ENCODE results near the gene CFAP100. TPM values are rescaled to one million over a fixed set of nuclear protein-coding genes. Genes with fewer than 3 reads are reported as not detected.

The CFAP100 gene
- total and polyA plus RNA-seq, 10 of the 15 experiments (the other 5 are each of a cell fraction or from before 2014, with no cell fraction given), result 0.04 to 0.27 TPM; not detected in 8

DNA sequence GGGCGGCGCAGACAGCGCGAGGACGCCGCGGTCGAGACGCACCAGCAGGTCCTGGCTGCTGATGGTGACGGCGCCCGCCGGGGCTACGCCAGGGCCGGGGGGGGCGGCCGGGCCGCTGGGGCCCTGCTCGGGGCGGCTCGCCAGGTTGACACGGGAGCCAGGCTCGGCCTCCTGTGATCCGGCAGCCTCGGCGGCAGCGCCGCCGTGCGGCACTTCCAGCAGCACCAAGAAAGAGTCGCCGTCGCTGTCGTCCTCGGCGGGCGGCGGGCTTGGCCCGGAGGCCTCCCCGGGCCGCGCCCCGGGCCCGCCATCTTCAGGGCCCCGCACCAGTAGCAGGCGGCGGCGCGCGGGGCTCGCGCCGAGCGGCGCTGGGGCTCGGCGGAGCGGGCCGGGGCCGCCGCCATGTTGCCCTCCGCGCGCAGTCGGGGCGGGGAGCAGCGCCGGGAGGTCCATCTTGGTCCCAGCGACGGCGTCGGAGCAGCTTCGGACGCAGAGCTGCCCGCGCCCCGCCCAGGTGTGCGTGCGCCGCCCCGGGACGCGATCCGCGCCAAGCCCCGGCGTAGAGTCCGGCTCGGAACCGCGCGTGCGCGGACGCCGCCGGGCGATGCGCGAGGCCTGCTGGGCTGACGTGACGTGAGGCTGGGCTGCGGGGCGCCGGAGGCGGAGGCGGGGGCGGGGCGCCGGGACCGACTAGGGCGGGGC is 80.9 kb downstream of the CFAP100 start, which contains the start of gene ZXDC (continued):
- TF ChIP-seq, protein P1, sequence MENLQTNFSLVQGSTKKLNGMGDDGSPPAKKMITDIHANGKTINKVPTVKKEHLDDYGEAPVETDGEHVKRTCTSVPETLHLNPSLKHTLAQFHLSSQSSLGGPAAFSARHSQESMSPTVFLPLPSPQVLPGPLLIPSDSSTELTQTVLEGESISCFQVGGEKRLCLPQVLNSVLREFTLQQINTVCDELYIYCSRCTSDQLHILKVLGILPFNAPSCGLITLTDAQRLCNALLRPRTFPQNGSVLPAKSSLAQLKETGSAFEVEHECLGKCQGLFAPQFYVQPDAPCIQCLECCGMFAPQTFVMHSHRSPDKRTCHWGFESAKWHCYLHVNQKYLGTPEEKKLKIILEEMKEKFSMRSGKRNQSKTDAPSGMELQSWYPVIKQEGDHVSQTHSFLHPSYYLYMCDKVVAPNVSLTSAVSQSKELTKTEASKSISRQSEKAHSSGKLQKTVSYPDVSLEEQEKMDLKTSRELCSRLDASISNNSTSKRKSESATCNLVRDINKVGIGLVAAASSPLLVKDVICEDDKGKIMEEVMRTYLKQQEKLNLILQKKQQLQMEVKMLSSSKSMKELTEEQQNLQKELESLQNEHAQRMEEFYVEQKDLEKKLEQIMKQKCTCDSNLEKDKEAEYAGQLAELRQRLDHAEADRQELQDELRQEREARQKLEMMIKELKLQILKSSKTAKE (IDR thresholded peaks at IDR 0.05; ENCODE audit: low read depth, poor library complexity, severe bottlenecking), result no peak
- TF ChIP-seq PRDM15 (CRISPR knock-in tag; IDR thresholded peaks at IDR 0.05), result no peak
- no peak for TF ChIP-seq NFXL1 (IDR thresholded peaks at IDR 0.05; ENCODE audit: borderline replicate concordance)
- peak; percentile 55; the same call in 1 of the 2 replicates for TF ChIP-seq POLR2AphosphoS2 (IDR thresholded peaks at IDR 0.05; ENCODE audit: low read depth, low read length)
- no peak for TF ChIP-seq ETV6 (conservative IDR thresholded peaks at IDR 0.05 in 1 of 2, IDR thresholded peaks at IDR 0.05 in 1 of 2; ENCODE audit: borderline replicate concordance in 1 of 2, low read depth in 1 of 2)
- TF ChIP-seq LARP7 (IDR thresholded peaks at IDR 0.05), result peak; percentile 85
- TF ChIP-seq MYB (IDR thresholded peaks at IDR 0.05; ENCODE audit: borderline replicate concordance, low read depth, low read length), result no peak
- TF ChIP-seq PBX3 (IDR thresholded peaks at IDR 0.05; ENCODE audit: insufficient replicate concordance, low read depth, low read length), result no peak
- peak; percentile 43; the same call in 1 of the 2 replicates for TF ChIP-seq NR2C1 (IDR thresholded peaks at IDR 0.05)
- no peak for TF ChIP-seq HDGF (IDR thresholded peaks at IDR 0.05)
- no peak for TF ChIP-seq SREBF2 (IDR thresholded peaks at IDR 0.05; ENCODE audit: low read length)
- TF ChIP-seq ATF7 (IDR thresholded peaks at IDR 0.05; ENCODE audit: low read depth), result no peak
- TF ChIP-seq ZNF207 (IDR thresholded peaks at IDR 0.05; ENCODE audit: borderline replicate concordance), result no peak
- no peak for TF ChIP-seq MYC (IDR thresholded peaks at IDR 0.05; ENCODE audit: insufficient read depth, insufficient read length, insufficient replicate concordance, low read length, severe bottlenecking)
- TF ChIP-seq ZNF384 (IDR thresholded peaks at IDR 0.05; ENCODE audit: borderline replicate concordance, low read depth, low read length), result no peak
- TF ChIP-seq POLR2AphosphoS5 (IDR thresholded peaks at IDR 0.05; ENCODE audit: low read length), result peak; percentile 76; the same call in 1 of the 2 replicates
- TF ChIP-seq SIN3A (IDR thresholded peaks at IDR 0.05; ENCODE audit: low read depth, low read length), result no peak
- no peak for TF ChIP-seq WRNIP1 (IDR thresholded peaks at IDR 0.05; ENCODE audit: borderline replicate concordance, low read depth, low read length)
- TF ChIP-seq SMAD1 (IDR thresholded peaks at IDR 0.05; ENCODE audit: low read depth, partially characterized antibody), result no peak
- no peak for TF ChIP-seq JUND (IDR thresholded peaks at IDR 0.05; ENCODE audit: low read depth, low read length)
- TF ChIP-seq IKZF2 (IDR thresholded peaks at IDR 0.05), result no peak
- TF ChIP-seq MTA2 (IDR thresholded peaks at IDR 0.05; ENCODE audit: low read depth), result no peak
- no peak for TF ChIP-seq SMAD5 (IDR thresholded peaks at IDR 0.05; ENCODE audit: low read depth)
- TF ChIP-seq RBBP5 (conservative IDR thresholded peaks at IDR 0.05), result no peak
- TF ChIP-seq CBX3 (IDR thresholded peaks at IDR 0.05; ENCODE audit: borderline replicate concordance, low read depth), result no peak

Data from GM12878 (cell line).